Mesodermal cell (in vitro differentiated cells): Measurements from ENCODE around the gene PA2G4.
"Not testable (repeated sequence)": the region's sequence is repeated elsewhere in the genome, so short reads cannot be mapped to it uniquely, and the experiment has no call there.

ENCODE experiments used
- H3K27ac ChIP-seq: 2 replicates; pipeline ENCODE4 v1.7.0; 2013; ENCODE audit warnings: mild to moderate bottlenecking, low read depth, low read length, moderate library complexity; ENCODE audit not compliant: severe bottlenecking
- H3K36me3 ChIP-seq: 2 replicates; pipeline ENCODE4 v1.7.1; 2013; ENCODE audit warnings: mild to moderate bottlenecking, low read length, moderate library complexity; ENCODE audit not compliant: control insufficient read depth, insufficient read depth
- H3K4me1 ChIP-seq: one replicate; pipeline ENCODE4 v1.7.1; 2013; ENCODE audit warnings: mild to moderate bottlenecking, low read length; ENCODE audit not compliant: insufficient read depth, control insufficient read depth, poor library complexity, severe bottlenecking
- H3K4me3 ChIP-seq: 2 replicates; pipeline ENCODE4 v1.7.0; 2013; ENCODE audit warnings: low read length, control low read depth, mild to moderate bottlenecking; ENCODE audit not compliant: insufficient read depth, poor library complexity, severe bottlenecking; ENCODE audit errors: extremely low read depth
- H3K9me3 ChIP-seq: 2 replicates; pipeline ENCODE4 v1.7.1; 2013; ENCODE audit warnings: mild to moderate bottlenecking, low read length, moderate library complexity; ENCODE audit not compliant: control insufficient read depth
- WGBS, 2 experiments: methylation state at CpG; one replicate each; pipeline ENCODE4 v1.1.5; 2013; ENCODE audit warnings: missing lambda C conversion rate in 2 of 2; ENCODE audit not compliant: insufficient coverage in 2 of 2; 5-methylcytosine and 5-hydroxymethylcytosine counted together

PA2G4 gene

GRCh38 chr12:56153678-56154065 is 49.3 kb downstream of the PA2G4 start:
- WGBS, 2 experiments, result 80 to 96% methylated on average over 5 of the region's 5 CpGs
- Histone ChIP-seq H3K9me3 (no peaks in the 10 kb centered on the region), H3K36me3 (peaks cover 27% of the 10 kb centered on the region), H3K4me1 (peaks cover 17% of the 10 kb centered on the region), H3K4me3 (no peak overlapping the region), H3K27ac (no peak overlapping the region)

GRCh38 chr12:56154246-56154771 is 50.0 kb downstream of the PA2G4 start:
- H3K27ac ChIP-seq, result no peak overlapping the region
- H3K4me3 ChIP-seq, result no peak overlapping the region
- WGBS, 2 experiments, result no CpG with 5 or more reads among the region's 1 CpG
- H3K36me3 ChIP-seq, result peaks cover 34% of the 10 kb centered on the region
- H3K9me3 ChIP-seq, result no peaks in the 10 kb centered on the region
- peaks cover 17% of the 10 kb centered on the region for H3K4me1 ChIP-seq

- 96 to 100% methylated on average over 3 to 5 of the region's 5 CpGs for WGBS, 2 experiments
Observed at GRCh38 chr12:56154818-56155217, 50.5 kb downstream of the PA2G4 start.

GRCh38 chr12:56155256-56155845 is 51.0 kb downstream of the PA2G4 start:
- Histone ChIP-seq H3K4me1 (peaks cover 21% of the 10 kb centered on the region), H3K27ac (no peak overlapping the region), H3K4me3 (no peak overlapping the region), H3K36me3 (peaks cover 44% of the 10 kb centered on the region), H3K9me3 (no peaks in the 10 kb centered on the region)
- WGBS, 2 experiments, result 91 to 95% methylated on average over 8 to 9 of the region's 11 CpGs

More at GRCh38 chr12:56154818-56155217, 50.5 kb downstream of the PA2G4 start:
- Histone ChIP-seq H3K4me1 (peaks cover 20% of the 10 kb centered on the region), H3K27ac (no peak overlapping the region), H3K36me3 (peaks cover 39% of the 10 kb centered on the region), H3K4me3 (no peak overlapping the region), H3K9me3 (no peaks in the 10 kb centered on the region)

- H3K27ac ChIP-seq, result not testable (repeated sequence)
- 91 to 94% methylated on average over 17 to 18 of the region's 21 CpGs for WGBS, 2 experiments
- peak overlapping the region; percentile 99 for H3K4me3 ChIP-seq
Observed at GRCh38 chr12:56156464-56157200, 52.3 kb downstream of the PA2G4 start.

GRCh38 chr12:56157201-56158028 is 53.1 kb downstream of the PA2G4 start:
- no peaks in the 10 kb centered on the region for H3K9me3 ChIP-seq
- peaks cover 65% of the 10 kb centered on the region for H3K36me3 ChIP-seq
- peak overlapping the region; percentile 88 for H3K27ac ChIP-seq
- H3K4me3 ChIP-seq, result peak overlapping the region; percentile 99
- 30 to 34% methylated on average over 37 of the region's 45 CpGs for WGBS, 2 experiments
- peaks cover 32% of the 10 kb centered on the region for H3K4me1 ChIP-seq

More at GRCh38 chr12:56156464-56157200, 52.3 kb downstream of the PA2G4 start:
- Histone ChIP-seq H3K36me3 (peaks cover 57% of the 10 kb centered on the region), H3K4me1 (peaks cover 25% of the 10 kb centered on the region)
- not testable (repeated sequence) for H3K9me3 ChIP-seq

- peak within 1 kb of the TSS; percentile 99 for H3K4me3 ChIP-seq
- peaks cover 73% of the 10 kb centered on the region for H3K36me3 ChIP-seq
- WGBS, 2 experiments, result 1% methylated on average over 19 to 20 of the region's 30 CpGs
- H3K9me3 ChIP-seq, result no peaks in the 10 kb centered on the region
- peak within 1 kb of the TSS; percentile 88 for H3K27ac ChIP-seq
- H3K4me1 ChIP-seq, result peaks cover 31% of the 10 kb centered on the region
Observed at GRCh38 chr12:56158029-56158925, 53.9 kb downstream of the PA2G4 start, which contains the start of gene MYL6. TSS of gene MYL6 (plus strand) at chr12:56158359. CDS start at chr12:56158402, 43 bp downstream.

GRCh38 chr12:56158926-56159461 is 54.6 kb downstream of the PA2G4 start:
- H3K4me3 ChIP-seq, result peak overlapping the region; percentile 99
- peaks cover 25% of the 10 kb centered on the region for H3K4me1 ChIP-seq
- WGBS, 2 experiments, result 0% methylated on average over 1 to 5 of the region's 6 CpGs
- peak overlapping the region; percentile 88 for H3K27ac ChIP-seq
- no peaks in the 10 kb centered on the region for H3K9me3 ChIP-seq
- H3K36me3 ChIP-seq, result peaks cover 78% of the 10 kb centered on the region

- H3K27ac ChIP-seq, result peak overlapping the region; percentile 88
Observed at GRCh38 chr12:56159482-56160192, 55.3 kb downstream of the PA2G4 start.

More at GRCh38 chr12:56159482-56160192, 55.3 kb downstream of the PA2G4 start:
- WGBS, 2 experiments, result 60 to 75% methylated on average over 6 to 7 of the region's 8 CpGs
- peak overlapping the region; percentile 99 for H3K4me3 ChIP-seq
- peaks cover 25% of the 10 kb centered on the region for H3K4me1 ChIP-seq
- no peaks in the 10 kb centered on the region for H3K9me3 ChIP-seq
- H3K36me3 ChIP-seq, result peaks cover 82% of the 10 kb centered on the region
